Loucy (cell line): Measurements from ENCODE around the gene NDRG3.

Source experiments
- H2AFZ ChIP-seq: fragments of 200-600 bp; sonication (generic); 2 replicates; pipeline ENCODE4 v1.6.0; 2016; ENCODE audit warnings: antibody characterized with exemption, mild to moderate bottlenecking, low read length, moderate library complexity
- H3F3A ChIP-seq: fragments of 200-600 bp; 2 replicates; pipeline ENCODE4 v1.6.0; 2016; ENCODE audit warnings: antibody characterized with exemption, low read depth, mild to moderate bottlenecking
- H3K27me3 ChIP-seq: fragments of 200-600 bp; sonication (generic); 2 replicates; pipeline ENCODE4 v1.6.1; 2014; ENCODE audit warnings: low read length, mild to moderate bottlenecking; ENCODE audit not compliant: insufficient read depth, poor library complexity, severe bottlenecking
- H3K36me3 ChIP-seq: fragments of 200-600 bp; sonication (generic); 2 replicates; pipeline ENCODE4 v1.6.1; 2016; ENCODE audit warnings: low read length; ENCODE audit not compliant: insufficient read depth
- H3K4me1 ChIP-seq: fragments of 200-600 bp; sonication (generic); 2 replicates; pipeline ENCODE4 v1.5.1; 2014; ENCODE audit warnings: low read length, mild to moderate bottlenecking; ENCODE audit not compliant: insufficient read depth, poor library complexity, severe bottlenecking
- H3K4me2 ChIP-seq: fragments of 200-600 bp; sonication (generic); 2 replicates; pipeline ENCODE4 v1.6.0; 2014; ENCODE audit warnings: antibody characterized with exemption, low read length, low read depth, mild to moderate bottlenecking; ENCODE audit not compliant: poor library complexity, severe bottlenecking
- H3K4me3 ChIP-seq: fragments of 200-600 bp; sonication (generic); 2 replicates; pipeline ENCODE4 v1.5.1; 2014; ENCODE audit warnings: low read length, mild to moderate bottlenecking, mixed read lengths; ENCODE audit not compliant: poor library complexity, severe bottlenecking
- H3K79me2 ChIP-seq: fragments of 200-600 bp; sonication (generic); 2 replicates; pipeline ENCODE4 v1.6.1; 2014; ENCODE audit warnings: low read length; ENCODE audit not compliant: insufficient read depth
- H3K9ac ChIP-seq: fragments of 200-600 bp; sonication (generic); 2 replicates; pipeline ENCODE4 v1.6.0; 2014; ENCODE audit warnings: mild to moderate bottlenecking, low read depth, low read length, moderate library complexity; ENCODE audit not compliant: poor library complexity, severe bottlenecking
- H3K9me2 ChIP-seq: fragments of 200-600 bp; sonication (generic); replicated peaks from 2 replicates; pipeline ENCODE4 v1.6.1; 2016; ENCODE audit warnings: low read depth, low read length, mixed read lengths
- H3K9me3 ChIP-seq: fragments of 200-600 bp; sonication (generic); 2 replicates; pipeline ENCODE4 v1.6.1; 2014; ENCODE audit warnings: mild to moderate bottlenecking, antibody characterized with exemption, low read length, low read depth; ENCODE audit not compliant: insufficient read depth
- H4K20me1 ChIP-seq: fragments of 200-600 bp; sonication (generic); 2 replicates; pipeline ENCODE4 v1.6.0; 2014; ENCODE audit warnings: antibody characterized with exemption, low read length, mild to moderate bottlenecking; ENCODE audit not compliant: insufficient read depth, poor library complexity, severe bottlenecking
- EZH2phosphoT487 ChIP-seq: fragments of 200-600 bp; IDR thresholded peaks from 2 replicates; pipeline ENCODE4 v1.6.1; 2018; ENCODE audit warnings: antibody characterized with exemption, mild to moderate bottlenecking, moderate library complexity, borderline replicate concordance
- TF ChIP-seq, protein P1 (sequence below): fragments of 200-600 bp; sonication (generic); conservative IDR thresholded peaks from 2 replicates; pipeline ENCODE4 v1.5.1; 2014; ENCODE audit warnings: mild to moderate bottlenecking, antibody characterized with exemption, low read length

The NDRG3 gene

DNA sequence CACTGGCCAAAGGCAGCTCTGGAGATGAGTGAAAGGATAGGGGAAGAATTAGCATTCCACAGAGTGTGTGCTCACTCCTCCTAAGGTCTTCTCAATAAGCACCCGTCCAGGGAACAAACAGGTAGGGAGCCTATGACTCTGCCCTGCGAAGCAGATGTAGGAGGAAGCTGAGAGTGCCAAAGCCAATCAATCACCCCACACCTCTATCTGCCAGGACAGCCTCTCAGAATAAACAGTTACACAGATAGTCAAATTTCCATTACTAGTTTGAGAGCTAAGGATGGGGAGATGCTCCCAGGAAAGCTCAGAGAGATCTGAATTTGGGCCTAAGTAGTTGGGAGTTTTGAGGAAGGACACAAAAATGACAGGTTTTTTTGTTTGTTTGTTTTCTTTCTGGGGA is 59.4 kb downstream of the NDRG3 start:
- Histone ChIP-seq H3F3A (no peaks in the 10 kb centered on the region), H3K4me3 (no peak overlapping the region), H3K36me3 (no peaks in the 10 kb centered on the region; the same call in 1 of the 2 replicates), H3K9me3 (no peaks in the 10 kb centered on the region), H3K4me2 (no peak overlapping the region), H3K9me2 (no peaks in the 10 kb centered on the region), H3K4me1 (no peaks in the 10 kb centered on the region), H3K79me2 (no peaks in the 10 kb centered on the region), H4K20me1 (no peaks in the 10 kb centered on the region), H3K9ac (no peak overlapping the region), H3K27me3 (no peaks in the 10 kb centered on the region), H2AFZ (no peak overlapping the region)
- no peak for TF ChIP-seq EZH2phosphoT487
- TF ChIP-seq, protein P1, sequence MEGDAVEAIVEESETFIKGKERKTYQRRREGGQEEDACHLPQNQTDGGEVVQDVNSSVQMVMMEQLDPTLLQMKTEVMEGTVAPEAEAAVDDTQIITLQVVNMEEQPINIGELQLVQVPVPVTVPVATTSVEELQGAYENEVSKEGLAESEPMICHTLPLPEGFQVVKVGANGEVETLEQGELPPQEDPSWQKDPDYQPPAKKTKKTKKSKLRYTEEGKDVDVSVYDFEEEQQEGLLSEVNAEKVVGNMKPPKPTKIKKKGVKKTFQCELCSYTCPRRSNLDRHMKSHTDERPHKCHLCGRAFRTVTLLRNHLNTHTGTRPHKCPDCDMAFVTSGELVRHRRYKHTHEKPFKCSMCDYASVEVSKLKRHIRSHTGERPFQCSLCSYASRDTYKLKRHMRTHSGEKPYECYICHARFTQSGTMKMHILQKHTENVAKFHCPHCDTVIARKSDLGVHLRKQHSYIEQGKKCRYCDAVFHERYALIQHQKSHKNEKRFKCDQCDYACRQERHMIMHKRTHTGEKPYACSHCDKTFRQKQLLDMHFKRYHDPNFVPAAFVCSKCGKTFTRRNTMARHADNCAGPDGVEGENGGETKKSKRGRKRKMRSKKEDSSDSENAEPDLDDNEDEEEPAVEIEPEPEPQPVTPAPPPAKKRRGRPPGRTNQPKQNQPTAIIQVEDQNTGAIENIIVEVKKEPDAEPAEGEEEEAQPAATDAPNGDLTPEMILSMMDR: no peak

DNA sequence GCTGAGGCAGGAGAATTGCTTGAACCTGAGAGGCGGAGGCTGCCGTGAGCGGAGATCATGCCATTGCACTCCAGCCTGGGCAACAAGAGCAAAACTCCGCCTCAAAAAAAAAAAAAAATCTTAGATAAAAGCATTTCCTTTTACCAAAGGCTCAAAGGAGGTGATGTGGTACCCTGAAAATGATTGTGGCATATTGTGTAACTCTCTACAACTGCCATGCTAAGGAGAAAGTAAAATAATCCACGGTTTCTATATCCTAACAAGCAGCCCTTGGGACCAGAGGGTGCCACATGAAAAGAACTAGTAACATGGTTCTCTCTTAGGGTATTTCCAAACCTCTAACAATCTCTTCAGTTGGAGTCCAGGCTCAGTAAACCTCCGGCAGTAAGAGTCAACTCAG is 61.1 kb downstream of the NDRG3 start:
- H3K9me3 ChIP-seq: no peaks in the 10 kb centered on the region
- H4K20me1 ChIP-seq: no peaks in the 10 kb centered on the region
- no peaks in the 10 kb centered on the region for H3K4me1 ChIP-seq
- no peak overlapping the region for H3K4me2 ChIP-seq
- H3K36me3 ChIP-seq: no peaks in the 10 kb centered on the region; the same call in 1 of the 2 replicates
- H3K9me2 ChIP-seq: no peaks in the 10 kb centered on the region
- H3K79me2 ChIP-seq: no peaks in the 10 kb centered on the region
- H3K9ac ChIP-seq: no peak overlapping the region
- no peak overlapping the region for H3K4me3 ChIP-seq
- no peak for TF ChIP-seq EZH2phosphoT487
- TF ChIP-seq, protein P1: no peak
- no peaks in the 10 kb centered on the region for H3K27me3 ChIP-seq
- H2AFZ ChIP-seq: no peak overlapping the region
- H3F3A ChIP-seq: no peaks in the 10 kb centered on the region

DNA sequence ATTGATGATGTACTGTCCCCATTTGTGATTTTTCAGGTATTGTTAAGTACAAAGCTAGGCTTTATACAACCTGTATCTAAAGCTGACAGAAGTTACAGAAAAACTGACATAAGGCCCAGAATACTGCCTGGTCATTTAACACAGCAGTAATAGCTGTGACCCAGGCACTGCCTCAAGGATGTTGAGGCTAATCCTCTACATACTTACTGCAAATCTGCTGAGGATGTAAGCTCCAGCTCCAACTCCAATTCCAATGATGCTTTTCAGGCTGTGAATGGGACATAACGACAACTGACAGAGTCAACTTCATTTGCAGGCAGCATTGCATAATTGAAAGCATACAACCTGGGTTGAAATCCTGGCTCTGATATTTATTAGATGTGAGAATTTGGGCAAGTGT is 63.6 kb downstream of the NDRG3 start:
- H2AFZ ChIP-seq: no peak overlapping the region
- H3K4me2 ChIP-seq: no peak overlapping the region
- no peaks in the 10 kb centered on the region for H3F3A ChIP-seq
- TF ChIP-seq, protein P1: no peak
- no peak for TF ChIP-seq EZH2phosphoT487
- H3K9me3 ChIP-seq: no peaks in the 10 kb centered on the region
- H3K9me2 ChIP-seq: no peaks in the 10 kb centered on the region
- H4K20me1 ChIP-seq: no peaks in the 10 kb centered on the region
- H3K79me2 ChIP-seq: no peaks in the 10 kb centered on the region
- H3K4me3 ChIP-seq: no peak overlapping the region
- H3K9ac ChIP-seq: no peak overlapping the region
- H3K36me3 ChIP-seq: no peaks in the 10 kb centered on the region; the same call in 1 of the 2 replicates
- no peaks in the 10 kb centered on the region for H3K27me3 ChIP-seq
- H3K4me1 ChIP-seq: no peaks in the 10 kb centered on the region
